ENCODE results near the gene ST13.
"Not testable (repeated sequence)": the region's sequence is repeated elsewhere in the genome, so short reads cannot be mapped to it uniquely, and the experiment has no call there.

Gene ST13

GRCh38 chr22:40782521-40782920 lies 73.9 kb downstream of the ST13 start:
- no peak for DNase-seq (ENCODE audit: low read depth in 2 of 2)

- not testable (repeated sequence) for DNase-seq (ENCODE audit: low read depth in 2 of 2)
Measured at GRCh38 chr22:40781749-40782148, 74.7 kb downstream of the ST13 start.
